Astrocyte (in vitro differentiated cells and primary cell): ENCODE data around the gene IL3RA. TPM values are rescaled to one million over a fixed set of nuclear protein-coding genes. Genes with fewer than 3 reads are reported as not detected.

Source experiments
- DNase-seq: peaks from one replicate; pipeline ENCODE4 v3.0.0-alpha.2; 2010; ENCODE audit warnings: low read depth
- FAIRE-seq: peaks from 2 replicates; lab custom pipeline; 2011; peaks lifted over from hg19 to GRCh38; lab: Jason Lieb, UNC
- H2AFZ ChIP-seq: 2 replicates; pipeline ENCODE4 v1.6.0; 2012; ENCODE audit warnings: low read depth, low read length, inconsistent platforms
- H3K27ac ChIP-seq: 2 replicates; pipeline ENCODE4 v1.5.1; 2011; ENCODE audit warnings: low read depth, low read length, inconsistent platforms
- H3K27me3 ChIP-seq: 2 replicates; pipeline ENCODE4 v1.6.0; 2011; ENCODE audit warnings: low read length, inconsistent platforms; ENCODE audit not compliant: insufficient read depth
- H3K36me3 ChIP-seq: 2 replicates; pipeline ENCODE4 v1.5.1; 2011; ENCODE audit warnings: low read length, inconsistent platforms; ENCODE audit not compliant: insufficient read depth
- H3K4me1 ChIP-seq: 2 replicates; pipeline ENCODE4 v1.5.1; 2011; ENCODE audit warnings: low read length, inconsistent platforms; ENCODE audit not compliant: insufficient read depth
- H3K4me2 ChIP-seq: 2 replicates; pipeline ENCODE4 v1.6.0; 2012; ENCODE audit warnings: low read length, inconsistent platforms
- H3K4me3 ChIP-seq: 2 replicates; pipeline ENCODE4 v1.5.1; 2011; ENCODE audit warnings: low read depth, mild to moderate bottlenecking, low read length, inconsistent platforms; ENCODE audit not compliant: insufficient read depth
- H3K79me2 ChIP-seq: 2 replicates; pipeline ENCODE4 v1.6.0; 2012; ENCODE audit warnings: mild to moderate bottlenecking, low read length, inconsistent platforms; ENCODE audit not compliant: insufficient read depth
- H3K9ac ChIP-seq: 2 replicates; pipeline ENCODE4 v1.6.0; 2012; ENCODE audit warnings: mild to moderate bottlenecking, low read length, inconsistent platforms
- H3K9me3 ChIP-seq: 2 replicates; pipeline ENCODE4 v1.5.1; 2012; ENCODE audit warnings: low read depth, mild to moderate bottlenecking, low read length, inconsistent platforms; ENCODE audit not compliant: insufficient read depth
- H4K20me1 ChIP-seq: 2 replicates; pipeline ENCODE4 v1.6.0; 2012; ENCODE audit warnings: low read length, inconsistent platforms; ENCODE audit not compliant: insufficient read depth
- H3K27ac Mint-ChIP-seq: one replicate; pipeline ENCODE4 v1.8.0; 2021; ENCODE audit warnings: mild to moderate bottlenecking, mixed read lengths; ENCODE audit not compliant: unreplicated experiment
- H3K27me3 Mint-ChIP-seq: one replicate; pipeline ENCODE4 v1.8.0; 2021; ENCODE audit warnings: low read depth, mixed read lengths; ENCODE audit not compliant: unreplicated experiment
- H3K36me3 Mint-ChIP-seq: one replicate; pipeline ENCODE4 v1.8.0; 2021; ENCODE audit warnings: low read depth, mixed read lengths; ENCODE audit not compliant: unreplicated experiment
- H3K4me1 Mint-ChIP-seq: one replicate; pipeline ENCODE4 v1.8.0; 2021; ENCODE audit warnings: low read depth, mixed read lengths; ENCODE audit not compliant: unreplicated experiment
- H3K4me3 Mint-ChIP-seq: one replicate; pipeline ENCODE4 v1.8.0; 2021; ENCODE audit warnings: mild to moderate bottlenecking, moderate library complexity, mixed read lengths; ENCODE audit not compliant: unreplicated experiment
- H3K9me3 Mint-ChIP-seq: one replicate; pipeline ENCODE4 v1.8.0; 2021; ENCODE audit warnings: mild to moderate bottlenecking, mixed read lengths; ENCODE audit not compliant: unreplicated experiment
- CTCF ChIP-seq: IDR thresholded peaks from 2 replicates; pipeline ENCODE4 v1.5.1; 2011; ENCODE audit warnings: low read depth, mild to moderate bottlenecking, inconsistent platforms, low read length, moderate library complexity; ENCODE audit not compliant: insufficient read depth
- EZH2 ChIP-seq: IDR thresholded peaks from 2 replicates; pipeline ENCODE4 v1.6.1; 2012; ENCODE audit warnings: mild to moderate bottlenecking, low read length, inconsistent platforms; ENCODE audit not compliant: insufficient read depth
- total RNA-seq: library from RNA; stranded (reverse); gene quantifications from 2 replicates; pipeline ENCODE4 v1.2.1, GENCODE V29; 2021

IL3RA gene
- total RNA-seq, 1 donor from 2014 or later = not detected

- FAIRE-seq = no peak
Measured at GRCh38 chrX:1400049-1400448, 63.5 kb downstream of the IL3RA start.

GRCh38 chrX:1400742-1401471, 64.3 kb downstream of the IL3RA start:
- Histone ChIP-seq H3K36me3 (peaks cover 7% of the 10 kb centered on the region), H3K4me2 (no peak overlapping the region), H4K20me1 (peaks cover 40% of the 10 kb centered on the region), H3K27ac (no peak overlapping the region), H3K4me1 (no peaks in the 10 kb centered on the region), H3K4me3 (no peak overlapping the region), H3K9me3 (peaks cover 7% of the 10 kb centered on the region), H3K9ac (no peak overlapping the region), H2AFZ (no peak overlapping the region), H3K27me3 (no peaks in the 10 kb centered on the region), H3K79me2 (peaks cover 11% of the 10 kb centered on the region)
- no peak for DNase-seq
- no peak overlapping the region for H3K4me3 Mint-ChIP-seq
- TF ChIP-seq CTCF = no peak
- no peak for TF ChIP-seq EZH2
- no peak overlapping the region for H3K27ac Mint-ChIP-seq
- peaks cover 7% of the 10 kb centered on the region for H3K36me3 Mint-ChIP-seq
- H3K9me3 Mint-ChIP-seq = no peaks in the 10 kb centered on the region
- no peaks in the 10 kb centered on the region for H3K4me1 Mint-ChIP-seq
- no peaks in the 10 kb centered on the region for H3K27me3 Mint-ChIP-seq
- no peak for FAIRE-seq

More at GRCh38 chrX:1400049-1400448, 63.5 kb downstream of the IL3RA start:
- Mint-ChIP-seq H3K36me3 (peaks cover 8% of the 10 kb centered on the region), H3K9me3 (no peaks in the 10 kb centered on the region), H3K27me3 (no peaks in the 10 kb centered on the region), H3K4me1 (no peaks in the 10 kb centered on the region), H3K4me3 (no peak overlapping the region), H3K27ac (no peak overlapping the region)
- H3K4me1 ChIP-seq = no peaks in the 10 kb centered on the region
- no peak for DNase-seq
- peaks cover 7% of the 10 kb centered on the region for H3K36me3 ChIP-seq
- H3K9ac ChIP-seq = no peak overlapping the region
- H3K27ac ChIP-seq = no peak overlapping the region
- no peak overlapping the region for H3K4me2 ChIP-seq
- peaks cover 4% of the 10 kb centered on the region for H3K9me3 ChIP-seq
- TF ChIP-seq CTCF (no peak), EZH2 (no peak)
- no peaks in the 10 kb centered on the region for H3K27me3 ChIP-seq
- peaks cover 43% of the 10 kb centered on the region for H4K20me1 ChIP-seq
- no peak overlapping the region for H2AFZ ChIP-seq
- peaks cover 19% of the 10 kb centered on the region for H3K79me2 ChIP-seq
- no peak overlapping the region for H3K4me3 ChIP-seq
